HG02759 (cell line): Measurements from ENCODE around the gene KIF26A.
"Not testable (repeated sequence)": the region's sequence is repeated elsewhere in the genome, so short reads cannot be mapped to it uniquely, and the experiment has no call there.

ENCODE experiments used
- ATAC-seq: cut with Tn5 transposase; IDR thresholded peaks from one replicate; pipeline ENCODE4 v1.9.1; 2021; ENCODE audit warnings: mild to moderate bottlenecking, moderate library complexity; ENCODE audit not compliant: unreplicated experiment

The KIF26A gene

DNA sequence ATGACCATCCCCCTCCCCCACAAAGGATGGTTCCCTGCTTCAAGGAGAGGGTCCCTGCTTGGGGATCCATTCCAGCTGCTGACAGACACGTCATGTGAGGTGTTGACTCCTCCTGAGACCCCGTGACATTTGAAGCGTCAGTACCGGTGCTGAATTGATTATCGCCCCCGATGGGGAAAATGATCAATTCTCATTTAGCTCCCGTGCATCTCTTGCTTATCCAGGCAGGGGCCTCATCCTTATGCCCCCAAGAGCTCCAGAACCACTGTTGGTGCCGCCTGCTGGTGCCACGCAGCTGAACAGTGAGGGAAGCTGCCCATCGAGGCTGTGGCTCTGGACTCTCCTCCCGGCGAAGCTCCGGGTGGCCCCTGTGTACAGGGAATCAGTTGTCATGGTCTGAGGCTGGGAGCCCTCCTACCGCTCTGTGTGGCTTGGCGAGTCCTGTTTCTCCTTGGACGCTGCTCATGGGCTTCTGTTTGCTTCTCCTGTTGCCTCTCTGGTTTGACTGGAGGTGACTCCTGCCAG, 4.6 kb downstream of the KIF26A start:
- ATAC-seq, result no peak

DNA sequence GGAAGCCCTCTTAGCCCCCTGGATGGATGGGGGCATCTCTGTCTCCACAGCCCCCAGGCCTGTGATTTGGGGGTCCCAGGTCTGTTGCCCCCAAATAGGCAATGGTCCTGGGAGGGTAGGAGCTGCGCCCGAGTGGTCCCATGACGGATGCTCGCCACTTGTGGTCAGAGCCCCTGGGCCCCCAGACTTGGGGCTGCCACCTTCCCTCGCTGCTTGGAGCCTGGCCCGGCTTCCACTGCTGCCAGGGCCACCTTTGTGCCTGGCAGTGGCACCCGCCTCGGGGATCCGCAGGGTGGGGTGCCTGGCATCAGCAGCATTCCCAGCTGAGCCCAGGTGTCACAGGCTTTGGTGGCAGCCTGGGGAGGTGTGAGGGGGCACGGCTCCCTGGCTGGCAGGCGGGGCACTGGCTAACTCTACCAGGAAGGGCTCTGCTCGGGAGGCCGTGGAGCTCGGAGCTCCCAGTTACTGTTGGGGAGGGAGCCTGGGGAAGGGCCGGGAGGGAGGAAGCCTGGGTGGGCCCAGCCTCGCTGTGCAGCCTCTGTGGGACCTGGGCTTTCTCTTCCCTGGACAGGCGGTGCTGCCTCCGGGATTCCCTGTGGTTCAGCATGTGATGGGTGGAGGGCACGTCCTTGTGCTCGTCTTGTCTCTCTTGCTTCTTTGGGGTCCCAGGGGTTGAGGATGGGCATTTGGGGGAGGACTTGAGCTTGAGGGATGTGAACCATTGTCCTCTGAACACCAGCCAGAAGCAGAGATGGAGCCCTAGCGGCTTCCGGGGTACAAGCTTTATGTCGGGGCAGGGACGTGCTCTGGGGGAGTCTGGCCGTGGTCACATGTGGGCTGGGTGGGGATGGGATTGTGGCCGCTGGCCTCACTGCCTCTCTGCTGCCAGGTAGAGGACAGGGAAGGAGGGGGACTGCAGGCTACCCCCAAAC, 5.4 kb downstream of the KIF26A start:
- no peak for ATAC-seq

DNA sequence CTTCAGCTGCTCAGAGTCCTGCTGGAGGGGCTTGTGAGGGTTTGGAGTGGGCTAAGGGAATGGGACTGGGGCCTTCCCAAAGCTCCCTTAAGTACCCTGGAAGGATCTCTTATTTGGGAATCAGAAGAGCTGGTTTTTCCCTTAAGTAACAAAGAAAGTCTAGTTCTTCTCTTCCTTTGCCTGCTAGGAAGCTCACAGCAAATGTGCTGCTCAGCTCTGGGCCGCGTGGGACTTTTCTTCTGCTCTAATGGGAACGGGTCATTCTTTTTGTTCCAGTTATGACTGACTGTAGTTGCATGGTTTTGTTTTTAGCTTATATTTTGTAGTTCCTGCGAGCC, 6.0 kb downstream of the KIF26A start:
- no peak for ATAC-seq

DNA sequence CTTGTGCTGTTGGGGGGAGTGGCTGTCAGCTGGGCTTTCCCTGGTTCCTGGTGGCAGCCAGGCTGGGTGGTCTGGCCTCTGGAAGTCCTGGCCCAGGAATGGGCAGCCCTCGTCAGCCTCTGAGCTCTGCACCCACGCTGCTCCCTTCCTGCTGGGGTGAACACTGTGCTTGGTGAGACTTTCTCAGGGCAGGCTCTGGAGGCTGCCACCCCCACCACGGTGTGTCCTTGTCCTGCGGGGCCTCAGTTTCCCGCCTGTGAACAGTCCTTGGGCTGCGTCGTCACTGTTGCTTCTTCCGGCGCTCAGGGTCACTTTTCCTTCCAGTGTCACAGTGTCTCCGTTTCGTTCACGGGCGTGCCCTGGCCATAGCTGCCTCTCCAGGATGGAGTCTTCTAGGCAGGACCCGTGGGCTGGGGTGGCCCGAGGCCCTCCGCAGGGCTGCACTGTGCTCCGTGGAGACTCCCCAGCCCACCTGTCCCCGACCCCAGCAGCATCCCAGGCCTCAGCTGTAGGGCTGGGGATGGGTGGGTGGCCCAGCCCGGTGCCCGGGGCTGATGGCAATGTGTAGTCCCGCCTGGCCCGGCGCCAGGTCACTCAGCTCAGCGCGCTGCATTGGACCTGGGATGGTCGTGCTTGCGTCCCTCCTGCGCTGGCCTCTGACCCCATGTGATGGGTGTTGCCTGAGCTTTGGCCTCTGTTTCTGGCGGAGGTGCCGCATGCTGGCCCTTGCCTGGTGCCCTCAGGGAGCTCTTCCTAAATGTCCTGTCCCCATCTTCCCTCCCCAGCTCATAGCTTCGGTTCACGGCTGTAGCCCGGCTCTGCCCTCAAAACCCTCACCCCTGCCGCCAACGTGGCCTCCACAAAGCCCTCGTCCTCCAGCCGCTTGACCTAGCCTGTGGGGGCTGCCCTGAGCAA, 6.8 kb downstream of the KIF26A start:
- ATAC-seq, result no peak

GRCh38 chr14:104145826-104146601, 7.6 kb downstream of the KIF26A start:
- ATAC-seq, result no peak

GRCh38 chr14:104146651-104147345, 8.4 kb downstream of the KIF26A start:
- no peak for ATAC-seq

- no peak for ATAC-seq
Observed at GRCh38 chr14:104147346-104148125, 9.1 kb downstream of the KIF26A start.

- ATAC-seq, result no peak
Observed at GRCh38 chr14:104148433-104149277, 10.3 kb downstream of the KIF26A start.

- ATAC-seq, result no peak
Observed at GRCh38 chr14:104149278-104149595, 10.8 kb downstream of the KIF26A start.

DNA sequence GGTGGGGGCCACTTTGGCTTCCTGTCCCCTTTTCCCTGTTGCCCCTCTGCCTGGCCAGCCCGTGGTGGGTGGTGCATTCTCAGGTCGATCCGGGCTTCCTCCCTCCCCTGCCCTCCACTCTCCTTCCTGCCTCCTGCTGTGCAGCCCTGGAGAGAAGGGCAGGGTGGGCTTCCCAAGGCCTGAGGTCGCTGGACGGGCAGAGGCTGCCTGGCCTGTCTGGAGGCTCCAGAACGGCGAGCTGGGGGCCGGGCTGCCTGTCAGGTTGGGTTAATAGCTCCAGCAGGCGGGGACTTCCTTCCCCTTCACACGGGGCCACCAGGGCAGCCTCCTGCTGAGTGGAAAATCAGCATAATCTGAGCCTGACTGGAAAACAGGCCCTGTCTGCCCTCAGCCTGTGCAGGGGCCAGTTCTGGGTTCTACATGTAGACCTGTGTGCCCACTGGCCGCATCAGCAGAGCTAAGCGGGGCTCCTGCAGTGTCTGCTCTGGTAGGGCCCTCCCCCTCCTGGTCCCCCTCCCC, 11.3 kb downstream of the KIF26A start:
- ATAC-seq, result no peak

DNA sequence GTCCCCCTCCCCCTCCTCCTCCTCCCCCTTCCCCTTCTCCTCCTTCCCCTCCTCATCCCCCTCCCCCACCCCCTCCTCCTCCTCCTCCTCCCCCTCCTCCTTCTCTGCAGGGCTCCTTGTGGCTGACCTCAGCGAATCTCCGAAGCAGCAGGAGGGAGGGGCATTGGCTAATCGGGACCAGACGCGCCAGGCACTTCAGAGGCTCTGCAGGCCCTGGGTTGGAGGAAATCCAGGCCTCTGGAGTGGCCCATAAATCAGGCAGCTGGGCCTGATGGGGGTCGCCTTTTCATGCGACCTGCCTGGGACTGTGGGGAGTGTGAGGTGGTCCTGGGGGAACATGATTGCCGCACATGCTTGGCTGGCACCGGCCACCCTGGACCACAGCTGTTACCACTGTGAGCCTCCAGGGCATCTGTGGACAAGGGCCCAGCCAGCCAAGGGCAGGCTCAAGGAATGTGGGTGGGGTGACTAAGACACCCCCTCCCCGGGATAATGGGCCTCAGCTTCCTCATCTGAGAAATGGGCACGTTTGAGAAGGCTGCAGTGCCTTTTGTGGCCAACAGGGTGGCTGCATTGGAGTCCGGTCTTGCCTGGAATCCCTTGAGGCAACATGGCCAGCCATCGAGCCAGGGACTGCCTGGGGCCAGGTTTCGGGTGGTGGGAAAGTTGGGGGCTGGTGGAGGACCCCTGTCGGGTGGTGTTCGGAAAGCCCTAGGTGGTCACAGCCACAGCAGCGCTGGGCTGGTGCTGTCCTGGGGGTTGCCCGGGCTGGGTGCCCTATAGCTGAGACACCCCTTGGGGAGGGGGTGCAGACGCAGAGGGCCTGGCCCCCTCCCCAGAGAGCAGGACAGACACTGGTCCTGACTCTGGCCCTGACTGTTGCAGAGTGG, 12.0 kb downstream of the KIF26A start:
- no peak for ATAC-seq

GRCh38 chr14:104151026-104151381, 12.6 kb downstream of the KIF26A start:
- ATAC-seq, result no peak

GRCh38 chr14:104151566-104152245, 13.3 kb downstream of the KIF26A start:
- no peak for ATAC-seq

GRCh38 chr14:104152246-104152575, 13.8 kb downstream of the KIF26A start:
- no peak for ATAC-seq

GRCh38 chr14:104152686-104153393, 14.5 kb downstream of the KIF26A start:
- no peak for ATAC-seq

GRCh38 chr14:104153394-104153755, 15.0 kb downstream of the KIF26A start:
- not testable (repeated sequence) for ATAC-seq

GRCh38 chr14:104154246-104154645, 15.9 kb downstream of the KIF26A start:
- no peak for ATAC-seq
